Gastroesophageal sphincter (tissue), 3 donors: ENCODE data around the gene LMF1.

Experiments
- POLR2A ChIP-seq, 2 donors: fragments of 450-650 bp; IDR thresholded peaks; one replicate each; pipeline ENCODE4 v1.6.1; 2017; ENCODE audit warnings: antibody characterized with exemption in 2 of 2, mild to moderate bottlenecking in 2 of 2, moderate library complexity in 1 of 2
- POLR2AphosphoS5 ChIP-seq: sonication (generic); formaldehyde crosslinking; IDR thresholded peaks from one replicate; pipeline ENCODE4 v1.6.1; 2017; ENCODE audit warnings: antibody characterized with exemption
- TF ChIP-seq, protein P1 (sequence below), 4 experiments: fragments of 200-600 bp in 2 of 4; fragments of 450-650 bp in 2 of 4; sonication (generic) in 1 of 4; IDR thresholded peaks; one replicate each; pipeline ENCODE4 v1.5.1; 2017 to 2019; ENCODE audit warnings: antibody characterized with exemption in 4 of 4, mild to moderate bottlenecking in 2 of 4, moderate library complexity in 2 of 4

DNA sequence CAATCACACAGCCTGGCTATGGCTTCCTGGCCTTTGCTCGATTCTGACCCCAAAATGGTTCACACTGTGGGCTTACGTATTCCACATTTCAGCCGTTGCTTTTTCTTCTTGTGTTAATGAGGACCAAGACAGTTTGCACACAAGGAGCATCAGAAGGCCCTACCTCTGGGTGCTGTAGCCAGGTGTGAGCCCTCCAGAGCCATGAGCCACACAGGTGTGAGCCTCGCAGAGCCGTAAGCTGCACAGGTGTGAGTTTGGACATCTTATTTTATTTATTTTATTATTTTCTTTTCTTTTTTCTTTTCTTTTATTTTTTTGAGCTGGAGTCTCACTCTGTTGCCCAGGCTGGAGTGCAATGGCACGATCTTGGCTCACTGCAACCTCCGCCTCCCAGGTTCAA is 70.6 kb downstream of the LMF1 start:
- TF ChIP-seq, protein P1, sequence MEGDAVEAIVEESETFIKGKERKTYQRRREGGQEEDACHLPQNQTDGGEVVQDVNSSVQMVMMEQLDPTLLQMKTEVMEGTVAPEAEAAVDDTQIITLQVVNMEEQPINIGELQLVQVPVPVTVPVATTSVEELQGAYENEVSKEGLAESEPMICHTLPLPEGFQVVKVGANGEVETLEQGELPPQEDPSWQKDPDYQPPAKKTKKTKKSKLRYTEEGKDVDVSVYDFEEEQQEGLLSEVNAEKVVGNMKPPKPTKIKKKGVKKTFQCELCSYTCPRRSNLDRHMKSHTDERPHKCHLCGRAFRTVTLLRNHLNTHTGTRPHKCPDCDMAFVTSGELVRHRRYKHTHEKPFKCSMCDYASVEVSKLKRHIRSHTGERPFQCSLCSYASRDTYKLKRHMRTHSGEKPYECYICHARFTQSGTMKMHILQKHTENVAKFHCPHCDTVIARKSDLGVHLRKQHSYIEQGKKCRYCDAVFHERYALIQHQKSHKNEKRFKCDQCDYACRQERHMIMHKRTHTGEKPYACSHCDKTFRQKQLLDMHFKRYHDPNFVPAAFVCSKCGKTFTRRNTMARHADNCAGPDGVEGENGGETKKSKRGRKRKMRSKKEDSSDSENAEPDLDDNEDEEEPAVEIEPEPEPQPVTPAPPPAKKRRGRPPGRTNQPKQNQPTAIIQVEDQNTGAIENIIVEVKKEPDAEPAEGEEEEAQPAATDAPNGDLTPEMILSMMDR (IDR thresholded peaks at IDR 0.05), result no peak
- TF ChIP-seq POLR2AphosphoS5, result no peak
- no peak for TF ChIP-seq POLR2A (IDR thresholded peaks at IDR 0.05)
